Parathyroid adenoma (tissue), 2 donors: ENCODE results near the gene LGALS3BP.

Source experiments
- H2AFZ ChIP-seq: fragments of 300-600 bp; sonication (generic); one replicate; pipeline ENCODE4 v1.7.0; 2017; ENCODE audit warnings: antibody characterized with exemption, mild to moderate bottlenecking
- H3K27ac ChIP-seq: fragments of 300-600 bp; sonication (generic); one replicate; pipeline ENCODE4 v1.7.0; 2017
- H3K27me3 ChIP-seq: fragments of 300-600 bp; sonication (generic); one replicate; pipeline ENCODE4 v1.7.0; 2017; ENCODE audit warnings: low read length; ENCODE audit not compliant: control insufficient read depth, insufficient read depth
- H3K36me3 ChIP-seq: fragments of 300-600 bp; sonication (generic); one replicate; pipeline ENCODE4 v1.7.0; 2017; ENCODE audit warnings: low read length; ENCODE audit not compliant: control insufficient read depth, insufficient read depth
- H3K4me1 ChIP-seq: fragments of 300-600 bp; sonication (generic); one replicate; pipeline ENCODE4 v1.7.0; 2017; ENCODE audit warnings: control low read depth
- H3K4me2 ChIP-seq: fragments of 300-600 bp; sonication (generic); one replicate; pipeline ENCODE4 v1.7.0; 2017; ENCODE audit warnings: low read length
- H3K4me3 ChIP-seq: fragments of 300-600 bp; sonication (generic); one replicate; pipeline ENCODE4 v1.7.0; 2017; ENCODE audit warnings: low read depth, low read length
- H3K79me2 ChIP-seq: fragments of 300-600 bp; sonication (generic); one replicate; pipeline ENCODE4 v1.7.0; 2017; ENCODE audit warnings: control low read depth
- H3K9ac ChIP-seq: fragments of 300-600 bp; sonication (generic); one replicate; pipeline ENCODE4 v1.7.0; 2017; ENCODE audit warnings: mild to moderate bottlenecking
- H3K9me3 ChIP-seq: fragments of 300-600 bp; sonication (generic); one replicate; pipeline ENCODE4 v1.7.0; 2017; ENCODE audit warnings: low read length; ENCODE audit not compliant: control insufficient read depth
- TF ChIP-seq, protein P1 (sequence below): fragments of 300-600 bp; sonication (generic); IDR thresholded peaks from one replicate; pipeline ENCODE4 v1.7.0; 2017; ENCODE audit warnings: antibody characterized with exemption, mild to moderate bottlenecking
- donor health status: primary hyperparathyroidism.

Gene LGALS3BP

DNA sequence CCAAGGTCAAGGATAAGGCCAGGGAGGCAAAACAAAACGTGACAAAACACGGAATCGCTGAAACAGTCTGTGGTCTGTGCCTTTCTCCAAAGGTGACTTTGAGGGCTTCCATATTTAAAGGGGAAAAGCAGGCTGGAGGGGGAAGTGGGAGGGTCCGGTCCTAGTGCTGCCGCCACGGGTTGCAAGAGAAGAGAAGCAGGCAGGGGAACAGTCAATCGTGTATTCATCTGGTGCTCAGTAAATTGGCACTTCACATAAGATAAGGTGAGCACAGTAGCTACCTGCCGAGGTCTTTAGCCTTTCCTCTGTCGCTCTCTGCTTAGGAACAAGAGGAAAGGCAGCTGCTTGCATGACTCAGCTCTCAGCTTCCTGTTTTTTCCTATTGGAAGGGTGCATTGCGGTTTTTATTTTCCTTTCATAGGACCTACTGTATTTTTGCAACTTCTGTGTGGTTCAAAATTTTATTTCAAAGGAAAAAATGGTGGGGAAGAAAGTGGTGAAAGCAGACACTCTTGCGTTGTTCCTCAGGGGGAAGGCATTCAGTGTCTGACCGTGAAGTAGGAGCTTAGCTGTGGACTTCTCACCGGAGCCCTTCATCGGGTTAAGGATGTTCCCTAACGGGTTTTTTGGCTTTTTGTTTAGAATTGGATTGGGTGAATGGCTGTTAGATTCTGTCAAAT lies 7.1 kb upstream of the LGALS3BP start:
- Histone ChIP-seq H3K27me3 (no peaks in the 10 kb centered on the region), H3K4me2 (peak overlapping the region; percentile 39), H3K4me3 (peak overlapping the region; percentile 41), H2AFZ (peak overlapping the region; percentile 90), H3K36me3 (no peaks in the 10 kb centered on the region), H3K27ac (peak overlapping the region; percentile 88), H3K9ac (no peak overlapping the region), H3K9me3 (no peaks in the 10 kb centered on the region), H3K4me1 (peaks cover 13% of the 10 kb centered on the region), H3K79me2 (peaks cover 2% of the 10 kb centered on the region)
- TF ChIP-seq, protein P1, sequence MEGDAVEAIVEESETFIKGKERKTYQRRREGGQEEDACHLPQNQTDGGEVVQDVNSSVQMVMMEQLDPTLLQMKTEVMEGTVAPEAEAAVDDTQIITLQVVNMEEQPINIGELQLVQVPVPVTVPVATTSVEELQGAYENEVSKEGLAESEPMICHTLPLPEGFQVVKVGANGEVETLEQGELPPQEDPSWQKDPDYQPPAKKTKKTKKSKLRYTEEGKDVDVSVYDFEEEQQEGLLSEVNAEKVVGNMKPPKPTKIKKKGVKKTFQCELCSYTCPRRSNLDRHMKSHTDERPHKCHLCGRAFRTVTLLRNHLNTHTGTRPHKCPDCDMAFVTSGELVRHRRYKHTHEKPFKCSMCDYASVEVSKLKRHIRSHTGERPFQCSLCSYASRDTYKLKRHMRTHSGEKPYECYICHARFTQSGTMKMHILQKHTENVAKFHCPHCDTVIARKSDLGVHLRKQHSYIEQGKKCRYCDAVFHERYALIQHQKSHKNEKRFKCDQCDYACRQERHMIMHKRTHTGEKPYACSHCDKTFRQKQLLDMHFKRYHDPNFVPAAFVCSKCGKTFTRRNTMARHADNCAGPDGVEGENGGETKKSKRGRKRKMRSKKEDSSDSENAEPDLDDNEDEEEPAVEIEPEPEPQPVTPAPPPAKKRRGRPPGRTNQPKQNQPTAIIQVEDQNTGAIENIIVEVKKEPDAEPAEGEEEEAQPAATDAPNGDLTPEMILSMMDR = no peak

DNA sequence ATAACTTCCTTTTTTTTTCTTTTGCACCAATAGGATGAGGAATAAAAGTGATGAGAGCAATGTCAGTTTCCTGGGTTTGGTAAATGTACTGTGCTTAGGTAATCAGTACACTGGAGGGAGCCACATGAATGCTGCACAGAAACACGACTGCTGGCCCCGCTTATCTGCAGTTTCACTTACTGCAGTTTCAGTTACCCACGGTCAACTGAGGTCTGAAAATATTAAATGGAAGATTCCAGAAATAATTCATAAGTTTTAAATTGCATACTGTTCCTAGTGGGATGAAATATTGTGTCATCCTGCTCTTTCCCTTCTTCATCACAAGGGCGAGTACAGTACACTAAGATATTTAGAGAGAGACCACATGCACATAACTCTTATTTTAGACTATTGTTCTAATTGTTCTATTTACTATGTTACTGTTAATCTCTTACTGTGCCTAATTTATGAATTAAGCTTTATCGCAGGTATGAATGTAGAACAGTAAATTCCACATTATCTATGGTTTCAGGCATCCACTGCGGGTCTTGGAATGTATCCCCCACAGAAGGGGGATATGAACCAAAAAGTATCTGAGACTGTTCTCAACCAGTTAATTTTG lies 6.4 kb upstream of the LGALS3BP start:
- Histone ChIP-seq H3K4me2 (peak overlapping the region; percentile 39), H3K79me2 (peaks cover 2% of the 10 kb centered on the region), H3K4me3 (peak overlapping the region; percentile 41), H3K4me1 (peaks cover 13% of the 10 kb centered on the region), H3K27me3 (no peaks in the 10 kb centered on the region), H2AFZ (peak overlapping the region; percentile 90), H3K27ac (peak overlapping the region; percentile 88), H3K9ac (no peak overlapping the region), H3K9me3 (no peaks in the 10 kb centered on the region), H3K36me3 (no peaks in the 10 kb centered on the region)
- TF ChIP-seq, protein P1 = peak; percentile 42

DNA sequence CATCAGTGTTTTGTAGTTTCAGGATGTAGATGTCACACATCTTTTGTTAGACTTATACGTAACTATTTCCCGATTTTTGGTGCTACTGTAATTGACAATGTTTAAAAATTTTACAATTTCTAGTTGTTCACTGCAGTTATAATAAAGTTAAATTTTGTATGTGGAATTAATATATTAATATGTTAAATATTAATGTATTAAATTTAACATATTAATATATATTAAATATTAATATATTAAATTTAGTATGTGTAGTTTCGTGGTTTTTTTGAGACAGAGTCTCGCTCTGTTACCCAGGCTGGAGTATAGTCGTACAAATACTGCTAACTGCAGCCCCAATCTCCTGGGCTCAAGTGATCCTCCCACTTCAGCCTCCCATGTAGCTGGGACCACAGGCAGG lies 5.7 kb upstream of the LGALS3BP start:
- Histone ChIP-seq H3K4me3 (no peak overlapping the region), H3K27ac (no peak overlapping the region), H3K4me2 (no peak overlapping the region), H3K9ac (no peak overlapping the region), H3K4me1 (peaks cover 13% of the 10 kb centered on the region), H3K36me3 (no peaks in the 10 kb centered on the region), H3K79me2 (peaks cover 2% of the 10 kb centered on the region), H3K9me3 (no peaks in the 10 kb centered on the region), H2AFZ (no peak overlapping the region), H3K27me3 (no peaks in the 10 kb centered on the region)
- TF ChIP-seq, protein P1 = no peak

DNA sequence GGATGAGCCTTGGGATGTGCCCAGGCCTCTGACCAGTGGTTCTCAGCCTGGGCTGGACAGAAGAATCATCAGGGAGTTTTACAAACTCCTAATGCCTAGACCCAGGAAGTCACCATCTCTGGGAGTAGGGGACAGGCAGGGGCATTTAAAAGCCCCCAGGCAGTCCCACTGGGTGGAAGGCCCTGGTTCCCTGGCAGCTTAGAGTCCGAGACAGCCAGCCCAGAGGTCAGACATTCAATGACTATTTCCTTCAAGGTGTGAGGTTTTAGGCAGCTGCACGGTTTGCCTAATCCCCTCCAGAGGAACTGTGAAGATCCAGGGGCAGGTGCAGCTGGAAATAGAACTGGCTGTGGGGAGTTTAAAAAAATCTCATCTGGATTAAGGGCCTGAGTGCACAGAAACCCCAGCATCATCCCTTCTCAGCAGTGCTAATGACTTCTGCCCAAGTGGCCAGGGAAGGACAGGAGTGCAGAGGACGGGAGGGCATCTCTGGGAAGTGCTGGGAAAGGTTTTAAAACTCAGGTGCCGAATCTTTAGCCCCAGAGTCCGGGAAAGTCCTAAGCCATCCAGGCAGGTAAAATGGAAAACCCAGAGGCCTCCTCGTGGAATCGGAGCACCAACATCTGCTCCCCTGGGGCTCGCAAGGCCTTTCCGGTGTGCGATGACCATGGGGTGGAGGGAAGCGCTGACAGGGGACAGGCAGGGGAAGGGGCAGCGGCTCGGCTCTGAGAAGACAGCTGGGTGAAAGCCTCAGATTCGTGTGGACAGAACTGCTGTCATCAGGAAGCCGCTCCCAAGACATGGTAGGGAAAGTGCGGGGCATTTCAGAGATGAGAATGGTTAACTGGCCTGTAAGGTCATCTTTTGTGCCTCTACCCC lies 1.5 kb upstream of the LGALS3BP start:
- Histone ChIP-seq H2AFZ (no peak overlapping the region), H3K4me1 (peaks cover 17% of the 10 kb centered on the region), H3K36me3 (no peaks in the 10 kb centered on the region), H3K27ac (no peak overlapping the region), H3K4me3 (no peak overlapping the region), H3K9ac (no peak overlapping the region), H3K9me3 (no peaks in the 10 kb centered on the region), H3K79me2 (no peaks in the 10 kb centered on the region), H3K27me3 (no peaks in the 10 kb centered on the region), H3K4me2 (no peak overlapping the region)
- TF ChIP-seq, protein P1 = no peak
